Activated CD4-positive, CD25-positive, alpha-beta regulatory T cell treated with anti-CD3 and anti-CD28 coated beads, Interleukin-2, amount 50 U/mL, for 24 hours (primary cell): ENCODE measurements around the gene CHCHD3.

Source experiments
- ATAC-seq, 2 donors: fragments of 150-1000 bp; cut with Tn5 transposase; one replicate each; pipeline ENCODE4 v1.10.0; 2021; ENCODE audit warnings: mild to moderate bottlenecking in 1 of 2, moderate library complexity in 1 of 2

Gene CHCHD3

DNA sequence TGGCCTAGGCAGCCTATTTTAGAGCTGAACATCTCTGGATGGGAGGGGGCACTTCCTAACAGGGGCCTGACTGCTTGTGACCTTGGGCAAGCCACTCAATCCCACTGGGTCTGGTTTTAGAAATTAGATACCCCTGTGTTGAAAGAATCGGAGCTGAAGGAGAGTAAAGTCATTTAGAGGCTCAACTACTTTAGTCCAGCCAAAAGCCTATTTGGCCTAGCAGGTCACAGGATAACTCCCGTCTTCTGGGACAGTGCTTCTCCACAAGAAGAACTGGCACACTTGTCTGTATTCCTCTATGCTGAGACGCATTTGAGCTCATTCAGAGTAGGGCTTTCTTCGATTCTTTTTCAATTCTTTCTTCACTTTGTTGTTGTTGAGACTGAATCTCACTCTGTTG, 224.2 kb downstream of the CHCHD3 start:
- no peak for ATAC-seq

DNA sequence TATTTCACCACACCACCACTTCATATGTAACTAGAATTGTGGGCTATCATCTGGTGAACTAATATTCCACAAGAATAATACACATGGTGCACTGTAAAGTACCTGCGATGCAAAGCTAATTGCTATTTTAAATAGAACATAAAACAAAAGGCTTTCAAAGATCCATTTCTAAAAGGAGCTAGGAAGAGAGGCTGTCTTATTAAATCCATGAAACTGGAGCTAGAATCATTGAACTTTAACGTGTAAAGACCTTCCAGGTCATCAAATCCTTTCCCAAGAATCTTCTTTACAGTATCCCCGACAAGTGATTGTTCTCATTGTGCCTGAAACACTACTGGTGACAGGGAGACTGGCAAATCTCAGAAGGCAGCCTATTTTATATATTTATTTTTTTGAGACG, 224.9 kb downstream of the CHCHD3 start:
- ATAC-seq, result no peak

DNA sequence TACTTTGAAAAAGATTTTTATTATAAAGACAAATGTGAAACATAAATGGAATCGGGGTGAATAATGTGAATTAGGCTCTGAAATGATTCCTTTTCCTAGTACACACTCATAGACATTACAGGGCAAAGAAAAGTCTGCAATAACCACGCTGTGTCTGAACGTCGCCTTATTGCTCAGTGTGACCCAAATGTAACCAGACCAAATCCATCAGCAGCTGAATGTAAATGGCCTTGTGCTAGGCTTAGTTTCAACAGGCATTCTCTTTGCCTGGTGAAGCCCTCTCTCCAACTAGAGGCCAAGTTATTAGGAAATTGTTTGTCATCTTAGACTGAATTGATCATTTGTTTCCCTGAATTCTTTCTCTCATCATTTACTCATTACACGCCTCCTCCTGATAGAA, 225.5 kb downstream of the CHCHD3 start:
- no peak for ATAC-seq

GRCh38 chr7:132855901-132856300, 226.0 kb downstream of the CHCHD3 start:
- ATAC-seq, result no peak

GRCh38 chr7:132854238-132854637, 227.7 kb downstream of the CHCHD3 start:
- no peak for ATAC-seq

DNA sequence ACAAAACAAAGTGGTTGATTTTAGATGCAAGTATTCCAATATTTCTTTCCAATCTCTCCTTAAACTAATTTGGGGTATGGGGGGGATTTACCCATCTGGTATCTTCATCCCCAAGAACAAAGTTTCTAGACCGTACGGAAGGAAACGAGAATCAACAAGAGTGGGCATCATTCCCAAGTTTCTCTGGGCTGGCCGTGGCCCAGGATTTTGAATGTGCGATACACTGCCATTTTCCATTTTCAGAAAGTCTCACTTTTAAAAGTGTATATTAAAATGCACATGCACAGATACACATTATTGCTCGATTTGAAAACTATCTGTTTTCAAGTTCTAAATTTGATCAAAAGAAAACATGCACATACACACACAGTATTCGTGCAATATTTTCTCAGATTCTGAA, 234.5 kb downstream of the CHCHD3 start:
- no peak for ATAC-seq

DNA sequence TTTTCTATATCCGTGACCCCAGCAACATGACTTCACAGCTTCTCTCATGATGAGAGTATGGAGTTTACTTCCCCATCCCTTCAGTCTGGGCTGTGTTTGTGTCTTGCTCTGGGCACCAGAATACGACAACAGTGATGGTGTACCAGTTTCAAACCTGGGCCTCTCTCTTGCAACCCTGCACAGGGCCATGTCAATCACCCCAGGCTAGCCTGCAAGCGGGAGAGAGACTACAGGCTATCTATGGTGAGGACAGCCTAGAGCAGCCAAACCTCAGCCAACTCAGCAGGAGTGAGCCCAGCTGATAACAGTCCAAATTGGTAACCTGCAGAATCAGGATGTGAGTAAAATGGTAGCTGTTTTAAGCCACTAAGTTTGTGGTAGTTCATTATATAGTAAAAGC, 235.8 kb downstream of the CHCHD3 start:
- ATAC-seq, result no peak

- ATAC-seq, result no peak
These were observed 239.4 kb downstream of the CHCHD3 start for GRCh38 chr7:132842478-132842877.

- no peak for ATAC-seq
These were observed 241.7 kb downstream of the CHCHD3 start for GRCh38 chr7:132840199-132840598.

DNA sequence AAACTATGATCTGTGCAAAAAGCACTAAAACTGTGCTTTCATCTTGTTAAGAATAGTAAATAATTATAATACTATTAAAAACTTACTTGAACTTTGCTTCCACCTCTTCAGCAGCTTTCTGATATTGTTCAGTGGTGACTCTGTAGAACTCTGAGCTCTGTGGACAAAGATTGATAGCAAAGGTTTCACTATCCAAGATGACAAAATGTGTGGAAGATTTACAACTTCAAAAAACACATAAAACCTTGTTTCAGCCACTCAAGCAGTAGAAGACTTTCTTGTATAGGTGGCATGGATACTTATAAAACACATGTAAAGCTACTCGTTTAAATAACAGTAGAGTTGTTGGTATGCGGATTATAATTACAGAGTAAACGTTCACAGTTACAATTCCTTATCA, 243.6 kb downstream of the CHCHD3 start:
- no peak for ATAC-seq

DNA sequence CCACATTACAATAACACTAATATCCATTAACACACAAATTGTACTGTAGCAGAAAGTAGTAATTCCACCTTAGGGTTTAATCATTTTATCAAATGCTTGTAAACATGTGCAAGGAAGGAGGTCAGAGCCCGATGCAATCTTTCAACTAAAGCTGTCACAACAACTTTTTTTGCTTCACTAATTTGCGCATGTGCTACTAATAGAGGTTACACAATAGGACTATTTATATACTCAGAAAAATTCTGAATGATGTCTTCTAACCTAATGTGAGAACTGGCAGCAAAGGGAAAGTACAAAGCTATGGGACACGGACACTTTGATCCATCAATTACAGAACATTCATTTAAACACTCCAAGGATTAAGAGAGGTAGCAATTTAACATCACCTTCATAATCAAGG, 244.4 kb downstream of the CHCHD3 start:
- ATAC-seq, result no peak

GRCh38 chr7:132836746-132837145, 245.1 kb downstream of the CHCHD3 start:
- ATAC-seq, result no peak

GRCh38 chr7:132830941-132831340, 250.9 kb downstream of the CHCHD3 start:
- no peak for ATAC-seq

GRCh38 chr7:132828502-132828901, 253.4 kb downstream of the CHCHD3 start:
- no peak for ATAC-seq

- ATAC-seq, result no peak
These were observed 255.7 kb downstream of the CHCHD3 start for GRCh38 chr7:132825932-132826835.

DNA sequence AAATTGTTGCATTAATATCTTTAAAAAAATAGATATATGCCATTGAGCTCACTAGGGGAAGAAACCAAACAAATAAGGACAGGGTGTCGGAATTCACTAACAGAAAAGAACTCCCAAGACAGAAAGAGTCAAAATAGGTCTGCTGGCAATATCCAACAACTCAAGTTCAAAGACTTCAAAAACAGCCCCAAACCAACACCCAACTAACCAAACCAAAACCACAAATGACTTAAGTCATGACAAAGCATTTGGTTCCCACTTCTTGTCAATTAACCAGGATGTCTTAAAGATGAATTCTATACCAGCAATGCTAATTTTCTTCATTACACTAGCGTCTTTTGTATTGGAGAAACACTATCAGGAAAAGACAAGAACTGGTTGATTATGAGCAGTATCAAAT, 256.7 kb downstream of the CHCHD3 start:
- no peak for ATAC-seq

DNA sequence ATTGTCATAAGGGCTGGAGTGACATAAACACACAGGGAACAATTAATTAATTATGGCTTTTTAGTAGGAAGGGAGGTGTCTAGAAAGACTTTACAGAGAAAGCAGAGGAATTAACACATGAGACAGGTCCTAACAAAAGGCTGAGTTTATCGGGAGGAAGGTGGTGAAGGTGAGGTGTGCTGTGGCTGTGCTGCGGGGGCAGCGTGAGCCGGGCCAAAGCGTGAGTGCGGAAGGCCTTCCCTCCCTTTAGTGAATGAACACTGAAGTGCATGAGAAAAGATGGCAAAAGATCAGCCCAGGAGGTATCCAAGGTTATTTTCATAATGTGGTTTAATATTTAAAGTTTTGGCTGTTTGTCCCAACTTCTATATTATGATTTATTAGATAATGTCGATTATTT, 262.2 kb downstream of the CHCHD3 start:
- ATAC-seq, result no peak

DNA sequence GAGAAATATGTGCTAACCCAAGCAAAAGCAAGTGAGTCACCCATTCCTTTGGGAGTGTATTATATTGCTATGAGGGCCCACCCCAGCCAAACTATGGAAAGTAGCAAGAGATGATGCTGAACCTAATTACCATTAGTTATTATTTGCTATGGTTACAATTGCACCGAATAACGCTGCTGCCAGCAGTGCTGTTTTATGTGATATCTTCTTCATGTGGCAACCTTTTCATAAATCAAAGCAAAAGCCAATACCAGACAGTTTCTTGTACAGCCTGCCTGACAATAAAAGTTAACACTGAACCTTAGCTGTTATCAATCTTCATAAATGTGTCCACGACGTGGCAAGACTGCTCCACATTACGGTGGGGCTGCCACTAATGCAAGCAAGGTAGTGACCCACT, 263.9 kb downstream of the CHCHD3 start:
- ATAC-seq, result no peak

GRCh38 chr7:132815696-132816311, 266.1 kb downstream of the CHCHD3 start:
- no peak for ATAC-seq

DNA sequence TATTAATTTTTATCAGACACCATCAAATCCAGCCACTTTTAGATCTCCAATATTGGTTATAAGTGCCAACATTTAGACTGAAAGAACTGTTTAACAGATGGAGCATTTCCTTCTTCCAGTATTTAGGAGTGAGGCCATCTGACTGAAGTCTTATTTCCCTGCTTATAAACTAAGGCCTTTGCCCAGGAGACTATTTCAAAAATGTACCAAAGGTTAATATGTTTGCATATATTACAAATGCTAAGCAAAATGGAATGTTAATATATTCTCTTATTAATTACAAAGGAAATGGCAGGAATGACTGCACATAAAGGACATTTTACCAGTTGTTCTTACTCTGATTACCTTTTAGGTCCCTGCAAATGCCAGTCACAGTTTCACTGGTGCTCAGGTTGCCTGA, 266.8 kb downstream of the CHCHD3 start:
- no peak for ATAC-seq

DNA sequence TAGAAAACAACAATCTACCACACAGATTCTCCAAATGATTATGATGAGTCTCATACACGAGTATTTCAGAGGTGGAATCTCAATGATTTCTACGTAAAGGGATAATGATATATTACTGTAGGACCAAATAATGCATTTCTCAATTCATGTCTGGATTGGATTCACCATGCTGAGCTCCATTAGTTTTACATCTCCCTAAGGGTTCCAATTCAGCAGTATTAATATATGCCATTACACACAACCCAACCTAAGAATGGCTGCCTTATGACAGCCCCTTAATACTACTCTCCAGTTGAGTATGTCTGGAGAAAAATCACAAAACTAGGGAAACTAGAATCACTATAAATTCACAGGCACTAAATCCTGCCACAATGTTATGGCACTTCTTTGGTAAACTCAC, 271.3 kb downstream of the CHCHD3 start:
- ATAC-seq, result no peak

DNA sequence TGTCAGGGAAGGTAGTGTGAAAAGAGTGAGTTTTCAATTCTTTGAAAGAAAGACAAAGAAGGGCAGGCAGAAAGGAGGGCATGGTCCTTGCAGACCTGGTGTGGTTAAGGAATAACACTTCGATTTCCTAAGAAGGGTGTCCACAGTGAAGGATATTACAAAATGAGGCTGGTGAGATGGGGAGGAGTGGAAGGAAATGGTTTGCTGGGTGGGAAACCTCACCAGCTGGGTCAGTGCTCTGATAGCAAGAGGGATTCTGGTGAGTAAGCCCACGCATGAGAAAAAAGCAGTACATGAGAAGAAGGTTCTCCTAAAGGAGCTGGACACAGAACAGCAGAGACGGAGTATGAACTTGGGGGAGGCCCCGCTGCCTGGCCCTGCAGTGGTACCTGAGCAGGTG, 275.1 kb downstream of the CHCHD3 start:
- ATAC-seq, result no peak

DNA sequence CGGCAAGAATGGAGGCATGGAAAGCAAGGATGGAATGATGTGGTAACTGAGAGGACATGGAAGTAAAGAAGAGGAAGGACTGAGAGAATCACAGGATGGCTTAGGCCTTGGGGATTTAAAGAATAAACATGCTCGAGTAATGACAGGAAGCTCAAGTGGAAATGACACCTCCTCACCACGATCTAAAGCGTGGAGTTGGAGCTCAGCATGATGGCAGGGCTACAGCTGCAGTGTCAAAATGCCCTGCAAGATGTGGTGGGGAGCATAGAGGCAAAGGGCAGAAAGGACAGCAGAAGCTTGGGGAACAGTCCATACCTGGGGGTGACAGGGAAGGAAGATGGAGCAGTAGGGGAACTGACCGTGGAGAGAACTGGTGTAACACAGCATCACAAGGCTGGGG, 276.1 kb downstream of the CHCHD3 start:
- no peak for ATAC-seq

DNA sequence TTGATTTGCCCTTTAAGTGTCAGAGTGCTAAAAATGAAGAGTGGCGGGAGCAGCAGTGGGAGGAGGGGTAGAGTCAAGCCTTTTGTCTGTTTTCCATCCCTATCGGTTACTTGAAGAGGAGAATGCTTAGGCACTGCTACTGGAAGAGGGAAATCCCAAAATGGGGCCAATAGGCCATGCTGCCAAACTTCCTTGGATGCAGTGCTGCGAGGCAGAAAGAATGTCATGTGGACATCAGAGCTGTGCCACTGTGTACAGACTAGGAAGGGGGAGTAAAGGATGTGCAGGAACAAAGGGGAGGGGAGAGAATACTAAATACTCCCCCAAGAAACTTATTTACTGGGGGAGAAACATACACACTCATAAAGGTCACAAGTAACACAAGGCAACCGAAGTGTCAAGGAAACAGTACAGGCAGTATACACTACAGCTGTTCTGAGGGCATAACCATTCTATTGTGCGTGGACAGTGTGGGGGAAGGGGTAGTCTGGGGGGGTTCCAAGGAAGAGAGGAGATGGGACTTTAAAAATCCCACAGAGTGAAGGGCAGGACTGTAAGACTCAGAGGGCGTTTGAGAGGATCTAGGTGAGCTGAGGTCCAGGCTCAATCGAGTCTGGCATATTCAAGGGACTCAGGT, 276.9 kb downstream of the CHCHD3 start:
- ATAC-seq, result no peak
